HCT116 (cell line): ENCODE measurements around the gene CXXC5. TPM values are rescaled to one million over a fixed set of nuclear protein-coding genes. Genes with fewer than 3 reads are reported as not detected.

Experiments used
- ATAC-seq: fragments of 200-7000 bp; cut with Tn5 transposase; 2 replicates; pipeline ENCODE4 v1.9.1; 2020; ENCODE audit warnings: mild to moderate bottlenecking, moderate library complexity
- BruUV-seq: library from RNA; stranded (reverse); fragments of 400-500 nt; replicated peaks from 2 replicates; lab custom pipeline; 2021; lab: Mats Ljungman, UMichigan
- CTCF ChIA-PET: fragments of 300-600 bp; sonication (Branson Sonifier 250); formaldehyde crosslinking; loops from one replicate; lab custom pipeline; 2021; ENCODE audit warnings: antibody characterized with exemption; lab: Charles Lee
- POLR2A ChIA-PET: fragments of 300-600, 350-600 bp; sonication (Branson Sonifier 250); formaldehyde crosslinking; loops from one replicate; lab custom pipeline; 2021; ENCODE audit warnings: antibody characterized with exemption; lab: Charles Lee
- RAD21 ChIA-PET, 2 experiments: fragments of 300-600 bp; sonication (Branson Sonifier 250); formaldehyde crosslinking; loops; one replicate each; lab custom pipeline; 2023; ENCODE audit warnings: low total read pairs in 2 of 2; ENCODE audit not compliant: uncharacterized antibody in 2 of 2, unreplicated experiment in 2 of 2, low non-redundant PET in 1 of 2; lab: Charles Lee
- DNase-seq: peaks from one replicate; pipeline ENCODE4 v3.0.0-alpha.2; 2010; ENCODE audit warnings: low read depth, low spot score
- H2AFZ ChIP-seq: fragments of 200-600 bp; shearing (Covaris generic), sonication (generic); 2 replicates; pipeline ENCODE4 v1.6.1; 2017; ENCODE audit warnings: low read depth, mixed run types, mixed read lengths, antibody characterized with exemption, low read length; ENCODE audit not compliant: poor library complexity, severe bottlenecking
- H3K27ac ChIP-seq: 2 replicates; pipeline ENCODE4 v1.5.1; 2012; ENCODE audit warnings: low read depth, low read length
- H3K27me3 ChIP-seq: fragments of 200-600 bp; sonication (generic); 2 replicates; pipeline ENCODE4 v1.6.1; 2016; ENCODE audit warnings: mixed run types, low read length, mixed read lengths; ENCODE audit not compliant: insufficient read depth
- H3K36me3 ChIP-seq, 2 experiments: fragments of 200-500 bp in 1 of 2; fragments of 200-600 bp in 1 of 2; sonication (Bioruptor generic) in 1 of 2; sonication (generic) in 1 of 2; 2 replicates each; pipeline versions ENCODE4 v1.5.1 to v1.6.1; 2014 to 2016; ENCODE audit warnings: low read length in 2 of 2, inconsistent platforms in 1 of 2, mixed read lengths in 1 of 2, mixed run types in 1 of 2; ENCODE audit not compliant: insufficient read depth in 2 of 2, control insufficient read depth in 1 of 2
- H3K4me1 ChIP-seq, 2 experiments: fragments of 200-600 bp in 1 of 2; sonication (generic) in 1 of 2; 2 replicates each; pipeline versions ENCODE4 v1.5.1 to v1.6.1; 2012 to 2017; ENCODE audit warnings: low read length in 2 of 2, inconsistent platforms in 1 of 2, mild to moderate bottlenecking in 1 of 2, mixed read lengths in 1 of 2, mixed run types in 1 of 2, moderate library complexity in 1 of 2; ENCODE audit not compliant: insufficient read depth in 2 of 2, control insufficient read depth in 1 of 2
- H3K4me2 ChIP-seq: fragments of 200-600 bp; sonication (generic); 2 replicates; pipeline ENCODE4 v1.6.1; 2017; ENCODE audit warnings: mixed run types, low read length, mixed read lengths
- H3K4me3 ChIP-seq, 2 experiments: fragments of 200-600 bp in 1 of 2; sonication (generic) in 1 of 2; replicated peaks in 1 of 2; 2 replicates each; pipeline ENCODE4 v1.5.1; 2011 to 2016; ENCODE audit warnings: low read length in 2 of 2, control low read depth in 1 of 2, low read depth in 1 of 2, mild to moderate bottlenecking in 1 of 2, mixed read lengths in 1 of 2, mixed run types in 1 of 2
- H3K79me2 ChIP-seq: fragments of 200-600 bp; sonication (generic); 2 replicates; pipeline ENCODE4 v1.6.1; 2017; ENCODE audit warnings: mild to moderate bottlenecking, mixed run types, low read length, moderate library complexity, mixed read lengths; ENCODE audit not compliant: insufficient read depth
- H3K9ac ChIP-seq: fragments of 200-600 bp; sonication (generic); 2 replicates; pipeline ENCODE4 v1.6.1; 2016; ENCODE audit warnings: low read length, mixed read lengths
- H3K9me2 ChIP-seq: fragments of 200-600 bp; sonication (generic), shearing (Covaris generic); 2 replicates; pipeline ENCODE4 v1.6.1; 2017; ENCODE audit warnings: mixed run types, mild to moderate bottlenecking, moderate library complexity; ENCODE audit not compliant: insufficient read depth
- H3K9me3 ChIP-seq, 2 experiments: fragments of 200-500 bp in 1 of 2; fragments of 200-600 bp in 1 of 2; sonication (Bioruptor generic) in 1 of 2; sonication (generic) in 1 of 2; 2 replicates each; pipeline ENCODE4 v1.6.1; 2014 to 2017; ENCODE audit warnings: low read length in 2 of 2, mixed read lengths in 2 of 2, inconsistent platforms in 1 of 2, low read depth in 1 of 2, mild to moderate bottlenecking in 1 of 2, mixed run types in 1 of 2, moderate library complexity in 1 of 2; ENCODE audit not compliant: control insufficient read depth in 1 of 2, insufficient read depth in 1 of 2
- H4K20me1 ChIP-seq: fragments of 200-600 bp; sonication (generic), shearing (Covaris generic); 2 replicates; pipeline ENCODE4 v1.6.1; 2017; ENCODE audit warnings: mixed run types, mild to moderate bottlenecking, moderate library complexity; ENCODE audit not compliant: insufficient read depth
- CBX3 ChIP-seq: IDR thresholded peaks from 2 replicates; pipeline ENCODE4 v1.6.1; 2012; ENCODE audit warnings: low read depth
- CEBPB ChIP-seq: IDR thresholded peaks from 2 replicates; pipeline ENCODE4 v1.6.1; 2012; ENCODE audit warnings: low read depth
- EZH2 ChIP-seq: fragments of 200-600 bp; sonication (generic); IDR thresholded peaks from 2 replicates; pipeline ENCODE4 v1.6.1; 2017; ENCODE audit warnings: antibody characterized with exemption, mixed run types
- EZH2phosphoT487 ChIP-seq: fragments of 200-600 bp; IDR thresholded peaks from 2 replicates; pipeline ENCODE4 v1.6.1; 2018; ENCODE audit warnings: antibody characterized with exemption, borderline replicate concordance
- JUND ChIP-seq: IDR thresholded peaks from 2 replicates; pipeline ENCODE4 v1.6.1; 2012
- POLR2AphosphoS5 ChIP-seq: IDR thresholded peaks from 2 replicates; pipeline ENCODE4 v1.6.1; 2011; ENCODE audit warnings: mild to moderate bottlenecking, low read depth, low read length, moderate library complexity
- RAD21 ChIP-seq: IDR thresholded peaks from 2 replicates; pipeline ENCODE4 v1.6.1; 2012; ENCODE audit warnings: low read depth, mild to moderate bottlenecking
- SIN3A ChIP-seq: IDR thresholded peaks from 2 replicates; pipeline ENCODE4 v1.6.1; 2012; ENCODE audit warnings: low read depth
- SP1 ChIP-seq: IDR thresholded peaks from 2 replicates; pipeline ENCODE4 v1.6.1; 2012; ENCODE audit warnings: low read depth
- SRF ChIP-seq: IDR thresholded peaks from 2 replicates; pipeline ENCODE4 v1.6.1; 2012; ENCODE audit warnings: low read depth
- TCF7L2 ChIP-seq: IDR thresholded peaks from 2 replicates; pipeline ENCODE4 v1.7.0; 2011; ENCODE audit warnings: borderline replicate concordance, inconsistent platforms; ENCODE audit not compliant: insufficient read depth, insufficient read length; ENCODE audit errors: extremely low read depth
- YY1 ChIP-seq: IDR thresholded peaks from 2 replicates; pipeline ENCODE4 v1.6.1; 2011; ENCODE audit warnings: low read length, low read depth, moderate library complexity, mild to moderate bottlenecking; ENCODE audit not compliant: insufficient replicate concordance; ENCODE audit errors: extremely low read depth
- ZBTB33 ChIP-seq: IDR thresholded peaks from 2 replicates; pipeline ENCODE4 v1.6.1; 2011; ENCODE audit warnings: mild to moderate bottlenecking, low read length, moderate library complexity; ENCODE audit not compliant: insufficient replicate concordance; ENCODE audit errors: extremely low read depth
- ZFX ChIP-seq: fragments of 450-650 bp; IDR thresholded peaks from 2 replicates; pipeline ENCODE4 v1.6.1; 2017
- intact Hi-C: fragments of 100-400 bp; cut with micrococcal nuclease; formaldehyde crosslinking; loops from 2 replicates; pipeline ENCODE4 v1.10.0; 2022
- total RNA-seq: library from RNA; stranded (reverse); gene quantifications from one replicate; pipeline ENCODE4 v1.2.1, GENCODE V29; 2021; ENCODE audit not compliant: unreplicated experiment
- TF ChIP-seq, protein P1 (sequence below): IDR thresholded peaks from 2 replicates; pipeline ENCODE4 v1.6.1; 2012

The CXXC5 gene
- total RNA-seq, 1 experiment from 2014 or later = 43.1 TPM

DNA sequence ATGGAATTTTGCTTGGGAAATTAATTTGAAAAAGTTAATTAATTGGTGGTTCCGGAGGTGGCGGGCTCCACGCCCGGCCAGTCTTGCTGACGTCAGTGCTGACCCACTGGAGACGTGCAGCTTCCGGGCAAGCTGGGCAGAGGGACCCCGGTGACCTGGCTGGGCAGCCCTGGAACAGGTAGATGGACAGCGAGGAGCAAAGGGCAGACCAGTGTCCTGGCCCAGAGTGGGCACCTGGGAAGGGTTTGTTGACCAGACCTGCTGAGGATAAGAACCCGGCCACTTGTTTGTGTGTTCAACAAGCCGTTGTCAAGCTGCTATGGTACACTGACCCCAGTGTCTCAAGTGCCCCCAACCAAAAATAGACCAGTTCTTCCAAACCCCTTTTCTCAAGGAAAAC is 17.5 kb downstream of the CXXC5 start:
- ATAC-seq (no peak), DNase-seq (no peak)
- Histone ChIP-seq H4K20me1 (no peaks in the 10 kb centered on the region), H3K27me3 (no peaks in the 10 kb centered on the region), H3K4me3 (no peak overlapping the region), H3K9ac (no peak overlapping the region), H2AFZ (no peak overlapping the region), H3K4me2 (no peak overlapping the region), H3K27ac (no peak overlapping the region), H3K4me1 (peaks cover 59 to 77% of the 10 kb centered on the region in 2 experiments), H3K9me2 (no peaks in the 10 kb centered on the region), H3K36me3 (peaks cover 0 to 4% of the 10 kb centered on the region in 2 experiments; a peak in 1 of 4 replicates), H3K79me2 (peaks cover 94% of the 10 kb centered on the region), H3K9me3 (no peaks in the 10 kb centered on the region)
- no TSS peak for BruUV-seq
- ChIA-PET CTCF (no interaction called here), POLR2A (interaction anchor here (1.7 kb wide), 1 partner anchor 12 kb away, joined by 3 read pairs; no protein-coding TSS in a partner anchor), RAD21 (no interaction called here)
- TF ChIP-seq CBX3 (no peak), SIN3A (no peak), JUND (no peak), TCF7L2 (no peak), YY1 (no peak), SRF (no peak), EZH2 (no peak), SP1 (no peak), EZH2phosphoT487 (no peak), ZFX (no peak), POLR2AphosphoS5 (no peak), ZBTB33 (no peak), CEBPB (no peak), RAD21 (no peak)
- TF ChIP-seq, protein P1, sequence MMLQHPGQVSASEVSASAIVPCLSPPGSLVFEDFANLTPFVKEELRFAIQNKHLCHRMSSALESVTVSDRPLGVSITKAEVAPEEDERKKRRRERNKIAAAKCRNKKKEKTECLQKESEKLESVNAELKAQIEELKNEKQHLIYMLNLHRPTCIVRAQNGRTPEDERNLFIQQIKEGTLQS = no peak
- intact Hi-C loops = no loop called here
